ENCODE data around the gene TCTN3. TPM values are rescaled to one million over a fixed set of nuclear protein-coding genes. Genes with fewer than 3 reads are reported as not detected.

TCTN3 gene
- total and polyA plus RNA-seq, 2 donors (not counting 3 experiments of a cell fraction or from before 2014, with no cell fraction given) = 40.4 to 52.6 TPM

GRCh38 chr10:95616446-95616845 is 77.3 kb downstream of the TCTN3 start:
- no peak overlapping the region for H2AFZ ChIP-seq (ENCODE audit: low read depth, low read length)
- H3K4me1 ChIP-seq (ENCODE audit: control insufficient read depth, extremely low read depth, insufficient read depth, low read length) = no peaks in the 10 kb centered on the region
- BruUV-seq (replicated peaks) = no TSS peak
- no peaks in the 10 kb centered on the region for H4K20me1 ChIP-seq (replicated peaks; ENCODE audit: control insufficient read depth, extremely low read depth, insufficient read depth, low read length)
- ChIA-PET POLR2A (no interaction called here), CTCF (no interaction called here)
- no peaks in the 10 kb centered on the region for H3K9me3 ChIP-seq (replicated peaks; ENCODE audit: control insufficient read depth, insufficient read depth, low read length)
- FAIRE-seq (no peak), DNase-seq (ENCODE audit: low read depth, low spot score) (no peak)
- dilution Hi-C loops (cut with MboI; ENCODE audit: extremely low pct_ligation_motif_present, low sequenced_read_pairs) = no loop called here
- H3K27me3 ChIP-seq (ENCODE audit: control insufficient read depth in 2 of 2, insufficient read depth in 2 of 2, low read length in 2 of 2) = no peaks in the 10 kb centered on the region
- H3K79me2 ChIP-seq (ENCODE audit: control insufficient read depth, insufficient read depth, low read length) = no peaks in the 10 kb centered on the region
- no peak overlapping the region for H3K27ac ChIP-seq (ENCODE audit: insufficient read depth, low read depth, low read length)
- intact Hi-C loops (cut with micrococcal nuclease) = no loop called here
- no peak overlapping the region for H3K9ac ChIP-seq (replicated peaks; ENCODE audit: extremely low read depth, insufficient read depth, low read length)
- no peak for TF ChIP-seq POLR2AphosphoS5 (IDR thresholded peaks at IDR 0.05; ENCODE audit: insufficient read depth, low read depth, low read length)
- no peak for TF ChIP-seq FOS (IDR thresholded peaks at IDR 0.05; ENCODE audit: borderline replicate concordance, insufficient read depth, low read length)
- no peak for TF ChIP-seq MYC (IDR thresholded peaks at IDR 0.05; ENCODE audit: low read depth, low read length)
- no peak for TF ChIP-seq JUN (IDR thresholded peaks at IDR 0.05; ENCODE audit: borderline replicate concordance, insufficient read depth, insufficient read length, low read depth)
- TF ChIP-seq POLR2A (IDR thresholded peaks at IDR 0.05; ENCODE audit: low read depth, low read length) = no peak
- TF ChIP-seq CTCF (IDR thresholded peaks at IDR 0.05; ENCODE audit: extremely low read depth in 1 of 2, insufficient read depth in 1 of 2, low read depth in 1 of 2, low read length in 2 of 2) = no peak
- no peak for TF ChIP-seq MAX (IDR thresholded peaks at IDR 0.05; ENCODE audit: insufficient read depth, insufficient read length)
- no peak for TF ChIP-seq EZH2 (IDR thresholded peaks at IDR 0.05; ENCODE audit: borderline replicate concordance, low read depth, low read length, severe bottlenecking)
- no peak for TF ChIP-seq GATA2 (IDR thresholded peaks at IDR 0.05; ENCODE audit: insufficient read depth, insufficient read length, low read depth, low read length)
- H3K4me2 ChIP-seq (ENCODE audit: insufficient read depth, low read length) = no peak overlapping the region
- no peaks in the 10 kb centered on the region for H3K9me1 ChIP-seq (replicated peaks; ENCODE audit: control insufficient read depth, extremely low read depth, insufficient read depth, low read length)
- no peak overlapping the region for H3K4me3 ChIP-seq (replicated peaks in 1 of 3; ENCODE audit: insufficient read depth in 1 of 3, low read depth in 1 of 3, low read length in 3 of 3)
- H3K36me3 ChIP-seq (ENCODE audit: control insufficient read depth in 2 of 2, extremely low read depth in 1 of 2, insufficient read depth in 2 of 2, low read length in 2 of 2) = peaks cover 36 to 48% of the 10 kb centered on the region in 2 experiments

Other genes starting within 250 kb of the TCTN3 start
- gene SORBS1, start 132.6 kb downstream of the TCTN3 start, total RNA-seq = 3.2 and 7.9 TPM in 2 replicates
- 1.8 and 2.0 TPM in 2 replicates for gene SORBS1, start 132.6 kb downstream of the TCTN3 start, polyA plus RNA-seq
- 88.9 and 92.6 TPM in 2 replicates for gene ALDH18A1, start 37.2 kb downstream of the TCTN3 start, total RNA-seq
- gene ALDH18A1, start 37.2 kb downstream of the TCTN3 start, polyA plus RNA-seq = 48.6 and 53.2 TPM in 2 replicates
- 23.0 and 27.0 TPM in 2 replicates for gene ENTPD1, start 62.2 kb upstream of the TCTN3 start, total RNA-seq
- 9.1 and 10.2 TPM in 2 replicates for gene ENTPD1, start 62.2 kb upstream of the TCTN3 start, polyA plus RNA-seq
- gene CC2D2B, start 214.0 kb upstream of the TCTN3 start, total RNA-seq = 0.53 and 1.2 TPM in 2 replicates
- gene CC2D2B, start 214.0 kb upstream of the TCTN3 start, polyA plus RNA-seq = 0.03 and 0.21 TPM in 2 replicates